HG03565 (cell line): Measurements from ENCODE around the gene HIPK1.
"Not testable (repeated sequence)": the region's sequence is repeated elsewhere in the genome, so short reads cannot be mapped to it uniquely, and the experiment has no call there.

Experiments
- ATAC-seq: cut with Tn5 transposase; IDR thresholded peaks from one replicate; pipeline ENCODE4 v1.9.1; 2021; ENCODE audit warnings: mild to moderate bottlenecking, moderate library complexity; ENCODE audit not compliant: unreplicated experiment

Gene HIPK1

GRCh38 chr1:113943028-113943811, 14.1 kb downstream of the HIPK1 start:
- no peak for ATAC-seq

DNA sequence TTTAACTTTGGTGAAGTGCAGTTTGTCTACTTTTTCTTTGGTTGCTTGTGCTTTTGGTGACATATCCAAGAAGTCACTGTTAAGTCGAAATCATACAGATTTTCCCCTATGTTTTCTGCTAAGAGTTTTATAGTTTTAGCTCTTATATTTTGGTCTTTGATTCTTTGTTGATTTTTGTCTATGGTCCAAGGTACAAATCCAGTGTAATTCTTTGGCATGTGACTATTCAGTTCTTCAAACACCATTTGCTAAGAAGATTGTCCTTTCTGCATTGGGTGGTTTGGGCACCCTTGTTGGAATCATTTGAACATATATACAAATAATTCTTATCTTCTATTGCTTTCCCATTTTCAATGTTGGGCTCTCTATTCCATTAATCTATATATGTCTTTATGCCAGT, 16.2 kb downstream of the HIPK1 start:
- no peak for ATAC-seq

- ATAC-seq: no peak
These were observed 17.0 kb downstream of the HIPK1 start for GRCh38 chr1:113946112-113946511.

GRCh38 chr1:113946678-113947387, 17.7 kb downstream of the HIPK1 start:
- ATAC-seq: no peak

- ATAC-seq: no peak
These were observed 18.4 kb downstream of the HIPK1 start for GRCh38 chr1:113947388-113948107.

DNA sequence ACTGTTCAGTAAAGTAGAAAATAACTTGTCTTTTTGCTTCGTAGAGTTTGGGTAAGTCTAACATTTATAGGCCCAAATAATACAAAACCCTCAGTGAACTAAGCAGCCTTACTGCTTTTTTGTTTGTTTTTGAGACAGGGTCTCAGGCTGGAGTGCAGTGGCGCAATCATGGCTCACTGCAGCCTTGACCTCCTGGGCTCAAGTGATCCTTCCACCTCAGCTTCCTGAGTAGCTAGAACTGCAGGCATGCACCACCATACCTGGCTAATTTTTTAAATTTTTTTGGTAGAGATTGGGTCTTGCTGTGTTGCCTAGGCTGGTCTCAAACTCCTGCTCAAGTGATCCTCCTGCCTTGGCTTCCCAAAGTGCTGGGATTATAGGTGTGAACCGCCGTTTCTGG, 19.0 kb downstream of the HIPK1 start:
- ATAC-seq: not testable (repeated sequence)

GRCh38 chr1:113949007-113949406, 19.9 kb downstream of the HIPK1 start:
- no peak for ATAC-seq

- no peak for ATAC-seq
These were observed 21.8 kb downstream of the HIPK1 start for GRCh38 chr1:113950908-113951307.

- ATAC-seq: no peak
These were observed 22.6 kb downstream of the HIPK1 start for GRCh38 chr1:113951719-113952118.

- no peak for ATAC-seq
These were observed 28.9 kb downstream of the HIPK1 start for GRCh38 chr1:113957984-113958383.

GRCh38 chr1:113958691-113959090, 29.6 kb downstream of the HIPK1 start:
- ATAC-seq: no peak

DNA sequence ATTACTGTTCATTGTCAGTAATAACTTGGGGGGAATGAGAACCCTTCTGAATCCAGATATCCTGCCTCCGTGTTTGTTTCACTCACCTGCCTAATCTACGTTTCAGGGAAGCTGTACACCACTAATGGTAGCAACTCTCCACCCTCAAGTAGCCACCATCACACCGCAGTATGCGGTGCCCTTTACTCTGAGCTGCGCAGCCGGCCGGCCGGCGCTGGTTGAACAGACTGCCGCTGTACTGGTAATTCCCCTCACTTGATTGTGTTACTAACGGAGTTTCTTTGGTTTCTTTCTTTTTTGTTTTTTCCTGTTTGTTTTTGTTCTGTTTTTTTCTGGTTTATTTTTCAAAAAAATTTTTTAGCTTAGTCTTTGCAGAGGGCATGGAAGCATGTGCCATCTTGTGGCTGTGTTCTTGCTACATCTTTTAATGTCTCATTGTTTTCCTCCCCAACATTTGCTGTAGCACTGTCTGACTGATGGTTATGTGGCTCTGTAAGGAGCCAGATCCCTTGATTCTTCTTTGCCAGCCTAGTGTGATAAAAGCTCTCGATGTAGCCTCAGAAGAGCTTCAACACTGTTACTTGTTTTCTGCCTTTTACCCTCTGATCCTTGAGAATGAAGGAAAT, 34.3 kb downstream of the HIPK1 start:
- no peak for ATAC-seq

DNA sequence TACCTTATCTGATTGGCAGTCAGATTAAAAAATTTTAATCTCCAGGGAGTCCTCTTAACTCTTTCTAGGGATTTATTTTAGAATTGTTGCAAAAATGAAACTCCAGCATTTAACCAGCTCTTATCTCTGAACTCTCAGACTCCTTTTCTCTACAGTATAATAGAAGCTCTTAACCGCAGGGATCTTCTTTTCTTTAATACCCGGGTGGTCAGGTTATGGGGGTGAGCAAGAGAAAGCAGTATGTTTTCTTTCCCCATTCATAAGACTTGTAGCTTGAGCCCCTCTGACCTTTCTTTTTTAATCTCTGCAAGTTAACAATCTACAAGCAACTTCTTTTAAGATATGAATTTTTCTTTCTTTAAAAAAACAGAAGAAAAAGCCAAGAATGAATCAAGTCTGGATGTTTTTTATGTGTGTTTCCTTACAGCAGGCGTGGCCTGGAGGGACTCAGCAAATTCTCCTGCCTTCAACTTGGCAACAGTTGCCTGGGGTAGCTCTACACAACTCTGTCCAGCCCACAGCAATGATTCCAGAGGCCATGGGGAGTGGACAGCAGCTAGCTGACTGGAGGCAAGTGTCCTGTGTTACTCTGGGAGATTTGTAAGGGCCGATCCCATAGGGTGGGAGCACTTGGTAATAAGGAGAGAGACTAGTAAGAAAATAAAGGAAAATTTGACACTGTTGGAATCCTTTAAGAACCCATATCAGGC, 36.7 kb downstream of the HIPK1 start:
- no peak for ATAC-seq

- no peak for ATAC-seq
These were observed 43.8 kb downstream of the HIPK1 start for GRCh38 chr1:113972954-113973353.

GRCh38 chr1:113975211-113975895, 46.2 kb downstream of the HIPK1 start:
- ATAC-seq: peak; percentile 43

GRCh38 chr1:113976609-113977278, 47.6 kb downstream of the HIPK1 start:
- ATAC-seq: no peak

DNA sequence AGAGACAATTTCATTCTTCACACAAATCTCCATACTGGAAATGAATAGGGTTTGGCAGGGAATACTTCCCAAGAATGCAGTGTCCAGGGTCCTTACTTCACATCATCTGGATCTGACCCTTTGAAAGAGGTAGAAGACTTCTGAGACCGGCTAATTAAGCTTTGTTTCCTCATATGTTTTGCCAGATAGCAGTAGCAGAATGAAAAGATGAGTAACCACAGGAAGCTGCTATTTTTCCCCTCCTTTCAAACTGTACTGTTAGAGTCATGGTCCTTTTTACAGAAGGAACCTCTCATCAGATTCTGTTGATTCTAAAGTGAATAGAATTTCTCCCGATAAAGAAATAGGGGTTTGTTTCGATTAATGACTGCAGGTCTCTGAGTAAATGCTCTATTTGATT, 48.8 kb downstream of the HIPK1 start:
- no peak for ATAC-seq

- no peak for ATAC-seq
These were observed 50.0 kb downstream of the HIPK1 start, which contains the start of gene OLFML3 for GRCh38 chr1:113978863-113979702. OLFML3 (plus strand) TSS chr1:113979474; CDS start chr1:113979517, 43 bp downstream.
